SK-N-SH treated with all-trans-retinoic acid at 6 μM for 48 hours (cell line): ENCODE results near the gene ATRAID.

Source experiments
- ATAC-seq: fragments of 200-7000 bp; cut with Tn5 transposase; 3 replicates; pipeline ENCODE4 v1.9.1; 2020; ENCODE audit warnings: mild to moderate bottlenecking, moderate library complexity
- ARNTL ChIP-seq: fragments of 450-650 bp; formaldehyde crosslinking; IDR thresholded peaks from 2 replicates; pipeline ENCODE4 v1.5.0; 2020; ENCODE audit warnings: low read depth, mild to moderate bottlenecking, moderate library complexity, borderline replicate concordance
- BACH2 ChIP-seq: fragments of 250-450 bp; sonication (Bioruptor Pico); IDR thresholded peaks from 2 replicates; pipeline ENCODE4 v1.9.0; 2021; ENCODE audit warnings: mild to moderate bottlenecking, borderline replicate concordance
- CREB5 ChIP-seq: fragments of 250-450 bp; sonication (Bioruptor Pico); IDR thresholded peaks from 2 replicates; pipeline ENCODE4 v1.5.1; 2020; ENCODE audit warnings: low read depth, mild to moderate bottlenecking, moderate library complexity
- CSDC2 ChIP-seq: fragments of 250-450 bp; sonication (Bioruptor Pico); IDR thresholded peaks from 2 replicates; pipeline ENCODE4 v1.5.0; 2020; ENCODE audit warnings: mild to moderate bottlenecking, moderate library complexity
- CSRNP3 ChIP-seq: fragments of 250-450 bp; sonication (Bioruptor Pico); IDR thresholded peaks from 2 replicates; pipeline ENCODE4 v1.5.1; 2021; ENCODE audit warnings: mild to moderate bottlenecking, moderate library complexity
- ESRRG ChIP-seq: fragments of 250-450 bp; sonication (Bioruptor Pico); IDR thresholded peaks from 2 replicates; pipeline ENCODE4 v1.6.1; 2021; ENCODE audit warnings: mild to moderate bottlenecking
- GLIS3 ChIP-seq: fragments of 250-450 bp; sonication (Bioruptor Pico); IDR thresholded peaks from 2 replicates; pipeline ENCODE4 v1.5.0; 2020; ENCODE audit warnings: mild to moderate bottlenecking, moderate library complexity
- ISL1 ChIP-seq: fragments of 250-450 bp; sonication (Bioruptor Pico); IDR thresholded peaks from 2 replicates; pipeline ENCODE4 v2.1.2; 2022; ENCODE audit warnings: mild to moderate bottlenecking, moderate library complexity
- OSR1 ChIP-seq: fragments of 250-450 bp; sonication (Bioruptor Pico); IDR thresholded peaks from 2 replicates; pipeline ENCODE4 v1.8.0; 2022; ENCODE audit warnings: moderate library complexity, mild to moderate bottlenecking, inconsistent platforms
- PATZ1 ChIP-seq: fragments of 250-450 bp; sonication (Bioruptor Pico); IDR thresholded peaks from 2 replicates; pipeline ENCODE4 v1.8.0; 2020; ENCODE audit warnings: mild to moderate bottlenecking, moderate library complexity, borderline replicate concordance
- POU6F1 ChIP-seq: fragments of 250-450 bp; sonication (Bioruptor Pico); IDR thresholded peaks from 2 replicates; pipeline ENCODE4 v1.8.0; 2021; ENCODE audit warnings: low read depth, mild to moderate bottlenecking, moderate library complexity, borderline replicate concordance
- PPARA ChIP-seq: fragments of 250-450 bp; sonication (Bioruptor Pico); IDR thresholded peaks from 2 replicates; pipeline ENCODE4 v1.5.0; 2020; ENCODE audit warnings: mild to moderate bottlenecking, borderline replicate concordance
- RARB ChIP-seq: fragments of 250-450 bp; sonication (Bioruptor Pico); IDR thresholded peaks from 2 replicates; pipeline ENCODE4 v1.8.0; 2021; ENCODE audit warnings: mild to moderate bottlenecking, moderate library complexity
- SNAI2 ChIP-seq: fragments of 250-450 bp; sonication (Bioruptor Pico); IDR thresholded peaks from 2 replicates; pipeline ENCODE4 v1.5.0; 2020; ENCODE audit warnings: mild to moderate bottlenecking, moderate library complexity
- TCF4 ChIP-seq: fragments of 250-450 bp; sonication (Bioruptor Pico); IDR thresholded peaks from 2 replicates; pipeline ENCODE4 v1.8.0; 2021; ENCODE audit warnings: mild to moderate bottlenecking, moderate library complexity, borderline replicate concordance
- TOX ChIP-seq: fragments of 250-450 bp; sonication (Bioruptor Pico); IDR thresholded peaks from 2 replicates; pipeline ENCODE4 v1.8.0; 2021; ENCODE audit warnings: mild to moderate bottlenecking, moderate library complexity, borderline replicate concordance
- ZC3H10 ChIP-seq: fragments of 250-450 bp; sonication (Bioruptor Pico); IDR thresholded peaks from 2 replicates; pipeline ENCODE4 v1.5.1; 2021; ENCODE audit warnings: mild to moderate bottlenecking, moderate library complexity
- ZFP3 ChIP-seq: fragments of 250-450 bp; sonication (Bioruptor Pico); IDR thresholded peaks from 2 replicates; pipeline ENCODE4 v1.5.0; 2020; ENCODE audit warnings: mild to moderate bottlenecking, moderate library complexity
- ZFP30 ChIP-seq: fragments of 450-650 bp; formaldehyde crosslinking; IDR thresholded peaks from 2 replicates; pipeline ENCODE4 v1.5.0; 2022; ENCODE audit warnings: mild to moderate bottlenecking, moderate library complexity
- ZNF565 ChIP-seq: fragments of 450-650 bp; formaldehyde crosslinking; conservative IDR thresholded peaks from 2 replicates; pipeline ENCODE4 v1.5.0; 2020; ENCODE audit warnings: low read depth, mild to moderate bottlenecking, moderate library complexity
- ZNF70 ChIP-seq: fragments of 450-650 bp; formaldehyde crosslinking; IDR thresholded peaks from 2 replicates; pipeline ENCODE4 v1.5.0; 2020; ENCODE audit warnings: mild to moderate bottlenecking, moderate library complexity
- ZNF8 ChIP-seq: fragments of 450-650 bp; formaldehyde crosslinking; IDR thresholded peaks from 2 replicates; pipeline ENCODE4 v1.5.0; 2020; ENCODE audit warnings: mild to moderate bottlenecking, moderate library complexity

The ATRAID gene

GRCh38 chr2:27242614-27242951 lies 30.7 kb downstream of the ATRAID start:
- TF ChIP-seq ZC3H10 (CRISPR knock-in tag), result no peak
- TF ChIP-seq SNAI2 (CRISPR knock-in tag), result no peak
- no peak for TF ChIP-seq CREB5 (CRISPR knock-in tag)
- TF ChIP-seq OSR1, result no peak
- no peak for TF ChIP-seq CSRNP3 (CRISPR knock-in tag)
- no peak for TF ChIP-seq ISL1 (CRISPR knock-in tag)
- TF ChIP-seq ZNF565 (CRISPR knock-in tag), result no peak
- TF ChIP-seq CSDC2, result no peak
- no peak for TF ChIP-seq ESRRG (CRISPR knock-in tag)
- no peak for TF ChIP-seq TOX (CRISPR knock-in tag)
- TF ChIP-seq TCF4 (CRISPR knock-in tag), result no peak
- TF ChIP-seq RARB (CRISPR knock-in tag), result no peak
- no peak for TF ChIP-seq ARNTL (CRISPR knock-in tag)
- TF ChIP-seq PATZ1, result no peak
- no peak for TF ChIP-seq ZFP3
- no peak for TF ChIP-seq ZNF8
- no peak for TF ChIP-seq ZNF70 (CRISPR knock-in tag)
- TF ChIP-seq PPARA, result no peak
- TF ChIP-seq BACH2 (CRISPR knock-in tag), result no peak
- no peak for TF ChIP-seq ZFP30
- ATAC-seq, result no peak

GRCh38 chr2:27243391-27244130 lies 31.7 kb downstream of the ATRAID start:
- ATAC-seq, result no peak
- TF ChIP-seq CSRNP3 (CRISPR knock-in tag) (no peak), CREB5 (CRISPR knock-in tag) (no peak), ZC3H10 (CRISPR knock-in tag) (no peak), OSR1 (no peak), SNAI2 (CRISPR knock-in tag) (no peak), ZFP30 (no peak), ZNF565 (CRISPR knock-in tag) (no peak), ARNTL (CRISPR knock-in tag) (no peak), ZNF8 (no peak), GLIS3 (CRISPR knock-in tag) (no peak), TOX (CRISPR knock-in tag) (no peak), ISL1 (CRISPR knock-in tag) (no peak), PPARA (no peak), ESRRG (CRISPR knock-in tag) (no peak)

- no peak for ATAC-seq
- TF ChIP-seq ARNTL (CRISPR knock-in tag) (no peak), ZNF565 (CRISPR knock-in tag) (no peak), TCF4 (CRISPR knock-in tag) (no peak), POU6F1 (no peak), ZFP3 (no peak), CREB5 (CRISPR knock-in tag) (no peak), CSRNP3 (CRISPR knock-in tag) (no peak), ESRRG (CRISPR knock-in tag) (no peak), ZNF8 (no peak), PATZ1 (no peak)
Measured at GRCh38 chr2:27245116-27245515, 33.3 kb downstream of the ATRAID start.
